Esophagus muscularis mucosa (tissue), 4 donors: ENCODE results near the gene ADAMTS16. TPM values are rescaled to one million over a fixed set of nuclear protein-coding genes. Genes with fewer than 3 reads are reported as not detected.

Experiments
- DNase-seq: peaks from one replicate; pipeline ENCODE4 v3.0.0-alpha.2; 2017; ENCODE audit errors: extremely low spot score
- H3K27ac ChIP-seq, 4 donors: fragments of 200-600 bp; sonication (generic); replicated peaks in 1 of 4; 1 replicate in 3 of 4; 2 replicates in 1 of 4; pipeline ENCODE4 v1.5.1; 2016 to 2019; ENCODE audit warnings: mild to moderate bottlenecking in 1 of 4
- H3K27me3 ChIP-seq, 4 donors: fragments of 200-600 bp; sonication (generic); one replicate each; pipeline versions ENCODE4 v1.5.1 to v1.6.0; 2016 to 2019
- H3K36me3 ChIP-seq, 4 donors: fragments of 200-600 bp; sonication (generic); one replicate each; pipeline ENCODE4 v1.5.1; 2016 to 2019
- H3K4me1 ChIP-seq, 4 donors: fragments of 200-600 bp; sonication (generic); one replicate each; pipeline ENCODE4 v1.5.1; 2016 to 2019
- H3K4me3 ChIP-seq, 4 donors: fragments of 200-600 bp; sonication (generic); 1 replicate in 2 of 4; 2 replicates in 2 of 4; pipeline ENCODE4 v1.5.1; 2016 to 2019; ENCODE audit warnings: mild to moderate bottlenecking in 4 of 4, moderate library complexity in 1 of 4
- H3K9me3 ChIP-seq, 4 donors: fragments of 200-600 bp; sonication (generic); 1 replicate in 3 of 4; 2 replicates in 1 of 4; pipeline ENCODE4 v1.5.1; 2016 to 2019
- CTCF ChIP-seq, 3 experiments: fragments of 200-600 bp in 2 of 3; fragments of 450-650 bp in 1 of 3; sonication (generic) in 2 of 3; IDR thresholded peaks; one replicate each; pipeline ENCODE4 v1.5.1; 2017 to 2019; ENCODE audit warnings: antibody characterized with exemption in 3 of 3, mild to moderate bottlenecking in 2 of 3, moderate library complexity in 1 of 3
- EP300 ChIP-seq: sonication (generic); formaldehyde crosslinking; IDR thresholded peaks from one replicate; pipeline ENCODE4 v1.6.1; 2017; ENCODE audit warnings: antibody characterized with exemption
- POLR2A ChIP-seq: fragments of 450-650 bp; IDR thresholded peaks from one replicate; pipeline ENCODE4 v1.6.1; 2017; ENCODE audit warnings: antibody characterized with exemption, moderate library complexity, mild to moderate bottlenecking, low read depth
- POLR2AphosphoS5 ChIP-seq, 2 donors: sonication (generic); formaldehyde crosslinking; IDR thresholded peaks; one replicate each; pipeline ENCODE4 v1.6.1; 2017; ENCODE audit warnings: antibody characterized with exemption in 2 of 2
- WGBS: methylation state at CpG from one replicate; pipeline ENCODE4 v1.1.5; 2018; 5-methylcytosine and 5-hydroxymethylcytosine counted together
- intact Hi-C: fragments of 100-400 bp; cut with DNase I; formaldehyde crosslinking; loops from one replicate; pipeline ENCODE4 v1.15.1; 2023
- total RNA-seq, 4 donors: library from RNA; depleted of rRNA; stranded (reverse); fragments of >200 nt; gene quantifications; one replicate each; pipeline versions ENCODE4 v1.1.0 to v1.2.1, GENCODE V29; 2016

ADAMTS16 gene
- total RNA-seq, 4 donors from 2014 or later: 0.42 to 1.1 (median 0.50) TPM; not detected in 1

DNA sequence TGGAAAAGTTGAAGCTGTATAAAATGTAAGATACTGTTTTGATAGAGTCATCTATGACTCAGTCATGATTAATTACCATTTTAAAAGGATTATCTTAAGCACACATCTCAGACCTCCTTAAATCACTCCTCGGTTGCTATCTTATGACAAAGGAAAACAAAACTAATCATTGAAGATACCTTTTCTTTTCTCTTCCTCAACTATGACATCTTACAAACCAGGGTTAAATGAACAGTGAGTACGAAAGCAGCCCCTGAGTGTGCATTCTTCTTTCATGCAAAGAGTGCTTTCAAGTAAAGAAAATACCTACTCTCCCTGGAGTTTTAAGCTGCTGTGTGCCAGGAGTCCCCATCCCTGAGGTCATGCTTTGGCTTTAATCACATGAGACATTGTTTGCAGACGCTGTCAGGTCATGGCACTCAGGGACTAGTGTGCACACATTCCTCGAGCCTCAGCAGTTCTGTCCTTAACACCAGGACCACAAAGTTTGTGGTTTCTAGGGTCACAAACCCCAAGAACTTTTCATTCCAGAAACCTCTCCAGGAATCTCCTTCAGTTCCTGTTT is 195.7 kb downstream of the ADAMTS16 start:
- H3K27me3 ChIP-seq: no peaks in the 10 kb centered on the region
- no peak for DNase-seq
- H3K27ac ChIP-seq: no peak overlapping the region
- H3K4me1 ChIP-seq: peaks cover 0 to 4% (median 4%) of the 10 kb centered on the region in 4 donors
- TF ChIP-seq CTCF (IDR thresholded peaks at IDR 0.05): no peak
- TF ChIP-seq EP300: no peak
- TF ChIP-seq POLR2A: no peak
- TF ChIP-seq POLR2AphosphoS5 (IDR thresholded peaks at IDR 0.05): no peak
- H3K36me3 ChIP-seq: no peaks in the 10 kb centered on the region
- no peaks in the 10 kb centered on the region for H3K9me3 ChIP-seq
- intact Hi-C loops: no loop called here
- no peak overlapping the region for H3K4me3 ChIP-seq
- WGBS: 35% methylated on average over 4 of the region's 4 CpGs

DNA sequence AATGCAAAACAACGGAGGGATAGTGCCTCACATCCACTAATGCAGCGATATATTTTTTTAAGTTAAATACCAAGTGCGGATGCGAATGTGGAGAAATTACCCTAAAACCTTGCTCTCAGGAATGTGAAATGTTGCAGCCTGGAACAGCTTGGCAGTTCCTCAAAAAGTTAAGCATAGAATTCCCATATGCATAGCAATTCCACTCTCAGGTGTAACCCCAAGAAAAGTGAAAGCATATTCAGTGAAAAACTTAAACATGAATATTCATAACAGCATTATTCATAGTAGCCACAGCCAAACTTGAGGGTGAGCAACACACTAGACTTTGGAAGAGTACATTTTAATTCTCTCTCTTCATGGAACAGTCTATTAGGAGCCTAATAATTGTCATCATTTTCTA is 199.1 kb downstream of the ADAMTS16 start:
- TF ChIP-seq CTCF (IDR thresholded peaks at IDR 0.05) (no peak), POLR2AphosphoS5 (IDR thresholded peaks at IDR 0.05) (no peak), POLR2A (no peak), EP300 (no peak)
- H3K36me3 ChIP-seq: no peaks in the 10 kb centered on the region
- intact Hi-C loops: no loop called here
- H3K4me1 ChIP-seq: peaks cover 4 to 13% (median 6%) of the 10 kb centered on the region in 4 donors
- H3K4me3 ChIP-seq: no peak overlapping the region
- WGBS: 99% methylated on average over 4 of the region's 4 CpGs
- no peaks in the 10 kb centered on the region for H3K27me3 ChIP-seq
- no peaks in the 10 kb centered on the region for H3K9me3 ChIP-seq
- DNase-seq: no peak
- no peak overlapping the region for H3K27ac ChIP-seq

DNA sequence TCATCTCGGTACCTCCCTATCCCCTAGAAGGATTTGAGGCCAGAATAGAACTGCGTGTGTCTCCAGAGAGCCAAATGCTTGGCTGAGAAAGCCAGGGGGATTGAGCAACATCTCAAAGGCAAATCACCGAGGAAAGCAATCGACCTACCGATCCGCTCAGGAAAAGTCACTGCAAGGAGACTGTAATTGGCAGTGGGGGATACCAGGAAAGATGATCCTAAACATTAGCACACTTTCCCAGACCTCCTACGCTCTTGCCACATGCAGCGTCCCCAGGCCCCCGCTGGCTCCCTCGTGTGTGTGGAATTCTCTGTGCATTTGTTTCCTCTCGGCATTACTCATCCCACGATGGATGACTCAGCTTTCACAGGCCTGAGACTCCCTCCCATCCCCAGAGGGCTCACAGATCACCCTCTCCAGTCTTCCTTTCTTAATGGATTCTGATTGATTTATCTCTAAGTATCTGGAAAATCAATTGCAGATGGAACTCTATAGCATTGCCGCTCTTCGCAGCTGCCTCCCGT is 200.1 kb downstream of the ADAMTS16 start:
- Histone ChIP-seq H3K27me3 (no peaks in the 10 kb centered on the region), H3K4me1 (peaks cover 4 to 18% (median 14%) of the 10 kb centered on the region in 4 donors), H3K27ac (peak overlapping the region; percentile 42 to 68 (median 56)), H3K4me3 (peak overlapping the region in 1 of 4 donors; percentile 37), H3K9me3 (no peaks in the 10 kb centered on the region), H3K36me3 (no peaks in the 10 kb centered on the region)
- WGBS: 53% methylated on average over 15 of the region's 15 CpGs
- TF ChIP-seq POLR2A (no peak), POLR2AphosphoS5 (IDR thresholded peaks at IDR 0.05) (peak; percentile 17 to 45), EP300 (no peak), CTCF (IDR thresholded peaks at IDR 0.05) (peak; percentile 6 to 32 (median 13))
- intact Hi-C loops: no loop called here
- DNase-seq: no peak

- WGBS: 87% methylated on average over 9 of the region's 10 CpGs
- peak overlapping the region in 1 of 4 donors; percentile 57 for H3K27ac ChIP-seq
- H3K4me3 ChIP-seq: no peak overlapping the region
- TF ChIP-seq CTCF (IDR thresholded peaks at IDR 0.05) (no peak), EP300 (no peak), POLR2AphosphoS5 (IDR thresholded peaks at IDR 0.05) (no peak), POLR2A (no peak)
- no peaks in the 10 kb centered on the region for H3K9me3 ChIP-seq
- H3K27me3 ChIP-seq: no peaks in the 10 kb centered on the region
- DNase-seq: no peak
- no peaks in the 10 kb centered on the region for H3K36me3 ChIP-seq
- intact Hi-C loops: no loop called here
- H3K4me1 ChIP-seq: peaks cover 0 to 22% (median 14%) of the 10 kb centered on the region in 4 donors
Observed at GRCh38 chr5:5341531-5342292, 201.6 kb downstream of the ADAMTS16 start.
